ENCODE results near the gene RBFOX2.

- TF ChIP-seq CTCF (IDR thresholded peaks at IDR 0.05; ENCODE audit: control extremely low read depth in 1 of 3, insufficient read depth in 1 of 3, low read depth in 1 of 3, low read length in 3 of 3) (no peak), USF2 (IDR thresholded peaks at IDR 0.05; ENCODE audit: low read length) (no peak), SUZ12 (IDR thresholded peaks at IDR 0.05; ENCODE audit: low read length) (no peak), TAF1 (IDR thresholded peaks at IDR 0.05; ENCODE audit: low read depth, low read length) (no peak), SIN3A (conservative IDR thresholded peaks at IDR 0.05 in 1 of 2, IDR thresholded peaks at IDR 0.05 in 1 of 2; ENCODE audit: low read depth in 1 of 2, low read length in 2 of 2) (no peak), RFX5 (IDR thresholded peaks at IDR 0.05; ENCODE audit: borderline replicate concordance, low read depth, low read length) (no peak), HDAC2 (IDR thresholded peaks at IDR 0.05; ENCODE audit: borderline replicate concordance in 1 of 2, low read depth in 2 of 2, low read length in 2 of 2) (no peak), POLR2A (IDR thresholded peaks at IDR 0.05; ENCODE audit: control extremely low read depth in 1 of 2, low read depth in 2 of 2, low read length in 2 of 2) (no peak)
Measured at GRCh38 chr22:35892192-35892591, 136.4 kb downstream of the RBFOX2 start.

All from H1 (cell line).